Kidney (tissue), 14 donors: ENCODE measurements around the gene TCHP. TPM values are rescaled to one million over a fixed set of nuclear protein-coding genes. Genes with fewer than 3 reads are reported as not detected.
"Not testable (repeated sequence)": the region's sequence is repeated elsewhere in the genome, so short reads cannot be mapped to it uniquely, and the experiment has no call there.

Experiments used
- DNase-seq, 5 donors: peaks; one replicate each; pipeline ENCODE4 v3.0.0-alpha.2; 2013 to 2020
- FAIRE-seq: peaks from 2 replicates; lab custom pipeline; 2012; peaks lifted over from hg19 to GRCh38; lab: Jason Lieb, UNC
- H3K27ac ChIP-seq, 2 donors: one replicate each; pipeline ENCODE4 v1.7.0; 2013; ENCODE audit warnings: low read depth in 2 of 2, low read length in 2 of 2, inconsistent platforms in 1 of 2
- H3K27me3 ChIP-seq: one replicate; pipeline ENCODE4 v1.7.1; 2013; ENCODE audit warnings: low read length, inconsistent platforms; ENCODE audit not compliant: control insufficient read depth, insufficient read depth
- H3K36me3 ChIP-seq, 3 donors: one replicate each; pipeline versions ENCODE4 v1.7.0 to v1.7.1; 2013; ENCODE audit warnings: low read length in 3 of 3, control low read depth in 1 of 3, inconsistent platforms in 1 of 3; ENCODE audit not compliant: insufficient read depth in 3 of 3, control insufficient read depth in 2 of 3
- H3K4me1 ChIP-seq, 3 donors: one replicate each; pipeline versions ENCODE4 v1.7.0 to v1.7.1; 2013; ENCODE audit warnings: low read length in 3 of 3, inconsistent platforms in 1 of 3, low read depth in 1 of 3; ENCODE audit not compliant: control insufficient read depth in 2 of 3, insufficient read depth in 2 of 3
- H3K4me3 ChIP-seq, 3 donors: one replicate each; pipeline versions ENCODE4 v1.7.0 to v1.8.1; 2013; ENCODE audit warnings: low read length in 3 of 3, control low read depth in 1 of 3, inconsistent platforms in 1 of 3
- H3K9ac ChIP-seq, 3 donors: one replicate each; pipeline versions ENCODE4 v1.7.0 to v1.7.1; 2013; ENCODE audit warnings: low read length in 3 of 3, control low read depth in 1 of 3, inconsistent platforms in 1 of 3
- H3K9me3 ChIP-seq, 3 donors: one replicate each; pipeline versions ENCODE4 v1.7.0 to v1.7.1; 2013; ENCODE audit warnings: low read length in 3 of 3, control low read depth in 1 of 3, inconsistent platforms in 1 of 3; ENCODE audit not compliant: control insufficient read depth in 2 of 3, insufficient read depth in 1 of 3
- CTCF ChIP-seq: IDR thresholded peaks from 3 replicates; pipeline ENCODE4 v1.5.1; 2012; ENCODE audit warnings: mild to moderate bottlenecking, moderate library complexity, borderline replicate concordance; ENCODE audit not compliant: insufficient read depth; ENCODE audit errors: extremely low read depth
- intact Hi-C: fragments of 100-400 bp; cut with DNase I; formaldehyde crosslinking; loops from one replicate; pipeline ENCODE4 v1.11.1; 2022
- polyA plus RNA-seq: library from polyadenylated mRNA; stranded (reverse); fragments of 350-450 nt; fragmentation: Illumina TruSeq; extraction: RNeasy Lipid Tissue Mini Kit (QIAGEN cat#74804); gene quantifications from one replicate; pipeline ENCODE4 v1.2.3, GENCODE V29; 2014; ENCODE audit warnings: low read depth, low replicate concordance; ENCODE audit not compliant: insufficient read depth
- total RNA-seq: library from RNA; stranded (reverse); fragmentation: NEBNext Ultra II Directional; extraction: Animal tissue kit (Norgen Biotek cat#: 25700); gene quantifications from one replicate; pipeline ENCODE4 v1.2.1, GENCODE V29; 2021
- donor health status: control.
- donor health status: control.
- donor health status: control.
- donor health status: control.
- donor health status: control.
- donor health status: DM: yes; HTN: yes; CAD: no.
- donor health status: Normal renal cell carcinoma (clear cell type).

TCHP gene
- total and polyA plus RNA-seq, 2 donors from 2014 or later = 6.0 to 16.2 TPM

- peaks cover under 1 to 10% (median 8%) of the 10 kb centered on the region in 3 donors for H3K36me3 ChIP-seq
- FAIRE-seq = no peak
- no peak overlapping the region for H3K9ac ChIP-seq
- H3K4me3 ChIP-seq = no peak overlapping the region
- H3K27ac ChIP-seq = no peak overlapping the region
- no peaks in the 10 kb centered on the region for H3K9me3 ChIP-seq
- intact Hi-C loops = no loop called here
- H3K27me3 ChIP-seq = no peaks in the 10 kb centered on the region
- TF ChIP-seq CTCF = no peak
- DNase-seq = no peak
- H3K4me1 ChIP-seq = no peaks in the 10 kb centered on the region
Observed at GRCh38 chr12:109926488-109927210, 26.6 kb downstream of the TCHP start.

- DNase-seq (no peak), FAIRE-seq (no peak)
- Histone ChIP-seq H3K9ac (no peak overlapping the region), H3K27me3 (no peaks in the 10 kb centered on the region), H3K4me3 (no peak overlapping the region), H3K4me1 (no peaks in the 10 kb centered on the region), H3K36me3 (peaks cover 7 to 18% (median 18%) of the 10 kb centered on the region in 3 donors), H3K9me3 (no peaks in the 10 kb centered on the region), H3K27ac (no peak overlapping the region)
- peak; percentile 43 for TF ChIP-seq CTCF
- intact Hi-C loops = no loop called here
Observed at GRCh38 chr12:109927622-109928021, 27.5 kb downstream of the TCHP start.

GRCh38 chr12:109928058-109928656 is 28.1 kb downstream of the TCHP start:
- intact Hi-C loops = no loop called here
- Histone ChIP-seq H3K36me3 (peaks cover 7 to 24% (median 19%) of the 10 kb centered on the region in 3 donors), H3K27ac (no peak overlapping the region), H3K4me1 (no peaks in the 10 kb centered on the region), H3K9ac (no peak overlapping the region), H3K4me3 (no peak overlapping the region), H3K27me3 (no peaks in the 10 kb centered on the region), H3K9me3 (no peaks in the 10 kb centered on the region)
- TF ChIP-seq CTCF = no peak
- FAIRE-seq (no peak), DNase-seq (no peak)

- H3K27ac ChIP-seq, H3K4me3 ChIP-seq, H3K9ac ChIP-seq, FAIRE-seq, H3K9me3 ChIP-seq, H3K4me1 ChIP-seq, H3K27me3 ChIP-seq, intact Hi-C loops, DNase-seq: not testable (repeated sequence)
- peaks cover 7 to 26% (median 19%) of the 10 kb centered on the region in 3 donors for H3K36me3 ChIP-seq
Observed at GRCh38 chr12:109929326-109929725, 29.3 kb downstream of the TCHP start.
